Endodermal cell (in vitro differentiated cells): Measurements from ENCODE around the gene PRR32. TPM values are rescaled to one million over a fixed set of nuclear protein-coding genes. Genes with fewer than 3 reads are reported as not detected.
"Not testable (repeated sequence)": the region's sequence is repeated elsewhere in the genome, so short reads cannot be mapped to it uniquely, and the experiment has no call there.

Source experiments
- DNase-seq: peaks from one replicate; pipeline ENCODE4 v3.0.0-alpha.2; 2017
- H3K27ac ChIP-seq: 2 replicates; pipeline ENCODE4 v1.5.1; 2013; ENCODE audit warnings: mild to moderate bottlenecking, low read depth, low read length, moderate library complexity
- H3K27me3 ChIP-seq: 2 replicates; pipeline ENCODE4 v1.6.1; 2013; ENCODE audit warnings: mild to moderate bottlenecking, low read length, moderate library complexity; ENCODE audit not compliant: insufficient read depth, control insufficient read depth, poor library complexity, severe bottlenecking
- H3K36me3 ChIP-seq: 2 replicates; pipeline ENCODE4 v1.7.0; 2013; ENCODE audit warnings: mild to moderate bottlenecking, low read length, moderate library complexity; ENCODE audit not compliant: control insufficient read depth, insufficient read depth
- H3K4me1 ChIP-seq: one replicate; pipeline ENCODE4 v1.7.0; 2013; ENCODE audit warnings: low read length; ENCODE audit not compliant: control insufficient read depth, insufficient read depth
- H3K4me3 ChIP-seq: 2 replicates; pipeline ENCODE4 v1.5.1; 2013; ENCODE audit warnings: mild to moderate bottlenecking, low read length, moderate library complexity
- H3K9ac ChIP-seq: 2 replicates; pipeline ENCODE4 v1.6.1; 2013; ENCODE audit warnings: mild to moderate bottlenecking, low read length, moderate library complexity; ENCODE audit not compliant: poor library complexity, severe bottlenecking; ENCODE audit errors: extremely low read depth
- H3K9me3 ChIP-seq: 2 replicates; pipeline ENCODE4 v1.6.1; 2013; ENCODE audit warnings: mild to moderate bottlenecking, low read length, moderate library complexity; ENCODE audit not compliant: control insufficient read depth
- H3K27ac Mint-ChIP-seq: 2 replicates; pipeline ENCODE4 v1.8.0; 2020; ENCODE audit warnings: mixed read lengths
- H3K27me3 Mint-ChIP-seq: 2 replicates; pipeline ENCODE4 v1.8.0; 2021; ENCODE audit warnings: mild to moderate bottlenecking, mixed read lengths; ENCODE audit not compliant: insufficient read depth
- H3K36me3 Mint-ChIP-seq: 2 replicates; pipeline ENCODE4 v1.8.0; 2020; ENCODE audit warnings: low read depth, mixed read lengths
- H3K4me1 Mint-ChIP-seq: 2 replicates; pipeline ENCODE4 v1.8.0; 2020; ENCODE audit warnings: mixed read lengths
- H3K4me3 Mint-ChIP-seq: 2 replicates; pipeline ENCODE4 v1.8.0; 2020; ENCODE audit warnings: mild to moderate bottlenecking, moderate library complexity, mixed read lengths
- H3K9me3 Mint-ChIP-seq: 2 replicates; pipeline ENCODE4 v1.8.0; 2020; ENCODE audit warnings: mild to moderate bottlenecking, mixed read lengths
- WGBS, 2 experiments: methylation state at CpG; one replicate each; pipeline versions ENCODE4 v1.1.5 to v1.1.7; 2013; ENCODE audit warnings: missing lambda C conversion rate in 2 of 2, mixed read lengths in 1 of 2; ENCODE audit not compliant: insufficient coverage in 1 of 2, insufficient read length in 1 of 2; 5-methylcytosine and 5-hydroxymethylcytosine counted together
- total RNA-seq, 2 donors: library from RNA; stranded (reverse); fragmentation: NEBNext Ultra II Directional in 1 of 2; extraction: Animal tissue kit (Norgen Biotek cat#: 25700) in 1 of 2; gene quantifications; 2 replicates in 1 of 2; 3 replicates in 1 of 2; pipeline ENCODE4 v1.2.1, GENCODE V29; 2021
- TF ChIP-seq, protein P1 (sequence below): fragments of 200-600 bp; sonication (generic); conservative IDR thresholded peaks from 2 replicates; pipeline ENCODE4 v1.5.0; 2021; ENCODE audit warnings: antibody characterized with exemption, mild to moderate bottlenecking

PRR32 gene
- total RNA-seq, 2 donors from 2014 or later, result not detected

DNA sequence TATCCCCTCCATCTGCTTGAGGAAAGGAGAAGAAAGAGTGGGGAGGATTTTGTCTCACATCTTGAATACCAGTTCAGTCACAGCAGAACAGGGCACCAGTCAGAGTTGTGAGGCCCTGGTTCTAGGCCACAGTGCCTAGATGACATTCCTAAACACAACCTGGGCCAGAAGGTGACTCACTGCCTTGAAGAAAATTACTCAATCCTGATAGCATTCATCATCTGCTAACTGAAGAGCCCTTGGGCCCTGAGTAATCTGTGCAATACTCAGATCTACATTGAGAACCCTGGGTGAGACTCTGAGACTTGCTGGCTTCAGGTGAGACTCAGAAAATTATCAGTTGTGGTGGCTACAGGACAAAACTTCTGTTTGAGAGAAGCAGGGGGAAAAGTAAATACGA lies 20.5 kb upstream of the PRR32 start:
- Histone ChIP-seq H3K4me3 (no peak overlapping the region), H3K27me3 (no peaks in the 10 kb centered on the region), H3K27ac (no peak overlapping the region), H3K9ac (no peak overlapping the region), H3K36me3 (no peaks in the 10 kb centered on the region), H3K9me3 (no peaks in the 10 kb centered on the region), H3K4me1 (no peaks in the 10 kb centered on the region)
- Mint-ChIP-seq H3K36me3 (no peaks in the 10 kb centered on the region), H3K4me3 (no peak overlapping the region), H3K27ac (no peak overlapping the region), H3K4me1 (no peaks in the 10 kb centered on the region), H3K9me3 (peaks cover 49% of the 10 kb centered on the region), H3K27me3 (no peaks in the 10 kb centered on the region)
- TF ChIP-seq, protein P1, sequence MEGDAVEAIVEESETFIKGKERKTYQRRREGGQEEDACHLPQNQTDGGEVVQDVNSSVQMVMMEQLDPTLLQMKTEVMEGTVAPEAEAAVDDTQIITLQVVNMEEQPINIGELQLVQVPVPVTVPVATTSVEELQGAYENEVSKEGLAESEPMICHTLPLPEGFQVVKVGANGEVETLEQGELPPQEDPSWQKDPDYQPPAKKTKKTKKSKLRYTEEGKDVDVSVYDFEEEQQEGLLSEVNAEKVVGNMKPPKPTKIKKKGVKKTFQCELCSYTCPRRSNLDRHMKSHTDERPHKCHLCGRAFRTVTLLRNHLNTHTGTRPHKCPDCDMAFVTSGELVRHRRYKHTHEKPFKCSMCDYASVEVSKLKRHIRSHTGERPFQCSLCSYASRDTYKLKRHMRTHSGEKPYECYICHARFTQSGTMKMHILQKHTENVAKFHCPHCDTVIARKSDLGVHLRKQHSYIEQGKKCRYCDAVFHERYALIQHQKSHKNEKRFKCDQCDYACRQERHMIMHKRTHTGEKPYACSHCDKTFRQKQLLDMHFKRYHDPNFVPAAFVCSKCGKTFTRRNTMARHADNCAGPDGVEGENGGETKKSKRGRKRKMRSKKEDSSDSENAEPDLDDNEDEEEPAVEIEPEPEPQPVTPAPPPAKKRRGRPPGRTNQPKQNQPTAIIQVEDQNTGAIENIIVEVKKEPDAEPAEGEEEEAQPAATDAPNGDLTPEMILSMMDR, result no peak
- DNase-seq, result no peak
- 81% methylated on average over 1 of the region's 1 CpG; no CpG with 5 or more reads in 1 of the 2 experiments for WGBS, 2 experiments

DNA sequence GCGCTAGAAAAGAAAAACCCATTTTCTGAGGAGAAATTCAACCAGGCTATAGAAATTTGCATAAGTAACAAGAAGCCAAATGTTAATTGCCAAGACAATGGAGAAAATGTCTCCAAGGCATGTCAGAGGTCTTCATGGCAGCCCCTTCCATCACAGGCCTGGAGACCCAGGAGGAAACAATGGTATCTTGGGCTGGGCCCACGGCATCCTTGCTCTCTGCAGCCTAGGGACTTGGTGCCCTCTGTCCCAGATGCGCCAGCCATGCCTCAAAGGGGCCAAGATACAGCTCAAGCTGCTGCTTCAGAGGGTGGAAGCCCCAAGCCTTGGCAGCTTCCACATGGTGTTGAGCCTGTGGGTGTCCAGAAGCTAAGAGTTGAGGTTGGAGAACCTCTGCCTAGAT lies 12.7 kb upstream of the PRR32 start:
- not testable (repeated sequence) for H3K4me1 ChIP-seq, H3K4me3 Mint-ChIP-seq, DNase-seq, H3K4me1 Mint-ChIP-seq, H3K27me3 ChIP-seq, H3K27ac ChIP-seq, H3K4me3 ChIP-seq, H3K27ac Mint-ChIP-seq, H3K27me3 Mint-ChIP-seq, H3K9ac ChIP-seq, H3K36me3 ChIP-seq, H3K9me3 ChIP-seq, H3K36me3 Mint-ChIP-seq
- peaks cover 70% of the 10 kb centered on the region for H3K9me3 Mint-ChIP-seq
- WGBS, 2 experiments, result 65 to 100% methylated on average over 1 to 3 of the region's 3 CpGs

DNA sequence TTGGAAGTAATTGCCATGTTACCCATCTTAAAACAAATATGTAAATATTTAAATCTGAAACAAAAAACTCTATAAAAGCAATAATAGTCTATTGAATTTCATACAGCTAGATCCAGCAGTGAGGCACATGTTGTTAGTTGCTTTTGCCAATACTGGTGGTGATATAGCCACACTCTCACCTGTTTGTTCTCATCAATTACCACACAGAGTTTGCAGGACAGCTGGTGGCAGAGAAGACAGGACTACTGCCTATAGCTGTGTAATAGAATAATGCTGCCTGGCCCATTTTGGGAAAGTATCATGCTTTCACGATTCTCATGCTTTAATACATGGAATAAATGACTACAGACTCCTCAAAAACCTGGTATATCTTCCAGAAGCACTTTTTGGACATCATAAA lies 3.7 kb upstream of the PRR32 start:
- H3K4me1 ChIP-seq, result no peaks in the 10 kb centered on the region
- Mint-ChIP-seq H3K4me1 (no peaks in the 10 kb centered on the region), H3K9me3 (peaks cover 7% of the 10 kb centered on the region), H3K27ac (no peak overlapping the region), H3K27me3 (no peaks in the 10 kb centered on the region), H3K4me3 (no peak overlapping the region), H3K36me3 (no peaks in the 10 kb centered on the region)
- no peaks in the 10 kb centered on the region for H3K9me3 ChIP-seq
- no peak overlapping the region for H3K4me3 ChIP-seq
- TF ChIP-seq, protein P1, result no peak
- no peak for DNase-seq
- H3K9ac ChIP-seq, result no peak overlapping the region
- WGBS, 2 experiments, result 100% methylated on average over 1 of the region's 1 CpG; no CpG with 5 or more reads in 1 of the 2 experiments
- H3K36me3 ChIP-seq, result no peaks in the 10 kb centered on the region
- H3K27ac ChIP-seq, result no peak overlapping the region
- H3K27me3 ChIP-seq, result no peaks in the 10 kb centered on the region
